H1 (cell line): ENCODE results near the gene CCDC117. TPM values are rescaled to one million over a fixed set of nuclear protein-coding genes. Genes with fewer than 3 reads are reported as not detected.

ENCODE experiments used
- CTCF ChIA-PET: fragments of 300-600 bp; sonication (Branson Sonifier 250); formaldehyde crosslinking; loops from one replicate; lab custom pipeline; 2021; ENCODE audit not compliant: partially characterized antibody; lab: Charles Lee
- POLR2A ChIA-PET: fragments of 300-600 bp; sonication (Branson Sonifier 250); formaldehyde crosslinking; loops from one replicate; lab custom pipeline; 2021; ENCODE audit warnings: inconsistent platforms; ENCODE audit not compliant: partially characterized antibody; lab: Charles Lee
- DNase-seq, 2 experiments: peaks; one replicate each; pipeline versions ENCODE4 v3.0.0 to v3.0.0-alpha.2; 2010 to 2022; ENCODE audit warnings: low spot score in 2 of 2, low read depth in 1 of 2, mixed read lengths in 1 of 2
- FAIRE-seq: peaks from 2 replicates; lab custom pipeline; 2011; peaks lifted over from hg19 to GRCh38; lab: Jason Lieb, UNC
- H2AFZ ChIP-seq: 2 replicates; pipeline ENCODE4 v1.8.1; 2012; ENCODE audit warnings: low read length, inconsistent platforms
- H2AK5ac ChIP-seq: 2 replicates; pipeline ENCODE4 v1.6.1; 2013; ENCODE audit warnings: low read depth, low read length
- H2BK120ac ChIP-seq: replicated peaks from 2 replicates; pipeline ENCODE3; 2013; ENCODE audit warnings: low read depth, low read length, inconsistent platforms
- H2BK12ac ChIP-seq: 2 replicates; pipeline ENCODE4 v1.6.1; 2013; ENCODE audit warnings: low read depth, low read length
- H2BK15ac ChIP-seq: 2 replicates; pipeline ENCODE4 v1.6.1; 2013; ENCODE audit warnings: low read length
- H2BK20ac ChIP-seq: 2 replicates; pipeline ENCODE4 v1.6.1; 2013; ENCODE audit warnings: low read length
- H2BK5ac ChIP-seq: 2 replicates; pipeline ENCODE4 v1.6.1; 2013; ENCODE audit warnings: low read depth, low read length
- H3K14ac ChIP-seq: 2 replicates; pipeline ENCODE4 v1.6.1; 2013; ENCODE audit warnings: inconsistent platforms; ENCODE audit not compliant: insufficient read length
- H3K18ac ChIP-seq: 2 replicates; pipeline ENCODE4 v1.6.1; 2013; ENCODE audit warnings: low read length; ENCODE audit errors: extremely low read depth
- H3K23ac ChIP-seq: 2 replicates; pipeline ENCODE4 v1.6.1; 2013; ENCODE audit warnings: inconsistent platforms; ENCODE audit not compliant: insufficient read length
- H3K23me2 ChIP-seq: 2 replicates; pipeline ENCODE4 v1.6.1; 2013; ENCODE audit warnings: low read depth, low read length
- H3K27ac ChIP-seq: 2 replicates; pipeline ENCODE4 v1.6.1; 2011; ENCODE audit warnings: low read depth, low read length, inconsistent platforms
- H3K27me3 ChIP-seq, 4 experiments: replicated peaks in 1 of 4; 1 replicate in 1 of 4; 2 replicates in 3 of 4; pipeline versions ENCODE4 v1.6.1 to v1.8.1; 2011 to 2013; ENCODE audit warnings: low read length in 3 of 4, mild to moderate bottlenecking in 3 of 4, inconsistent platforms in 2 of 4, mixed read lengths in 2 of 4, moderate library complexity in 1 of 4; ENCODE audit not compliant: control insufficient read depth in 3 of 4, insufficient read depth in 3 of 4; ENCODE audit errors: extremely low read depth in 1 of 4
- H3K36me3 ChIP-seq, 4 experiments: 2 replicates each; pipeline versions ENCODE4 v1.6.1 to v1.8.1; 2011 to 2013; ENCODE audit warnings: mild to moderate bottlenecking in 4 of 4, low read length in 3 of 4, moderate library complexity in 2 of 4, control low read depth in 1 of 4, inconsistent platforms in 1 of 4; ENCODE audit not compliant: insufficient read depth in 4 of 4, control insufficient read depth in 2 of 4
- H3K4ac ChIP-seq: replicated peaks from 2 replicates; pipeline ENCODE3; 2013; ENCODE audit warnings: low read length, low read depth, mixed read lengths, inconsistent platforms; ENCODE audit not compliant: insufficient read length
- H3K4me1 ChIP-seq, 4 experiments: replicated peaks in 1 of 4; 1 replicate in 1 of 4; 2 replicates in 3 of 4; pipeline versions ENCODE4 v1.6.1 to v1.8.1; 2011 to 2013; ENCODE audit warnings: low read length in 3 of 4, inconsistent platforms in 2 of 4, mixed read lengths in 1 of 4; ENCODE audit not compliant: insufficient read depth in 4 of 4, control insufficient read depth in 3 of 4
- H3K4me2 ChIP-seq, 2 experiments: 2 replicates each; pipeline versions ENCODE4 v1.6.1 to v1.8.1; 2011 to 2013; ENCODE audit warnings: low read depth in 2 of 2, low read length in 2 of 2, control low read depth in 1 of 2, inconsistent platforms in 1 of 2, mild to moderate bottlenecking in 1 of 2; ENCODE audit not compliant: insufficient read depth in 1 of 2
- H3K4me3 ChIP-seq, 4 experiments: fragments of 200-600, 300-600 bp in 1 of 4; sonication (generic), shearing (Covaris generic), sonication (Bioruptor Twin) in 1 of 4; 2 replicates each; pipeline versions ENCODE4 v1.5.1 to v1.8.1; 2011 to 2016; ENCODE audit warnings: low read length in 4 of 4, low read depth in 3 of 4, control low read depth in 2 of 4, inconsistent platforms in 2 of 4, mild to moderate bottlenecking in 2 of 4, mixed read lengths in 1 of 4, moderate library complexity in 1 of 4; ENCODE audit not compliant: insufficient read depth in 2 of 4; ENCODE audit errors: extremely low read depth in 1 of 4
- H3K56ac ChIP-seq: replicated peaks from 2 replicates; pipeline ENCODE3; 2013; ENCODE audit warnings: low read depth, mild to moderate bottlenecking, mixed read lengths, low read length, inconsistent platforms; ENCODE audit not compliant: insufficient read length
- H3K79me1 ChIP-seq: 2 replicates; pipeline ENCODE4 v1.6.1; 2013; ENCODE audit warnings: low read depth, low read length, control low read depth
- H3K79me2 ChIP-seq, 2 experiments: 2 replicates each; pipeline versions ENCODE4 v1.6.1 to v1.8.1; 2012 to 2013; ENCODE audit warnings: low read length in 2 of 2, mild to moderate bottlenecking in 2 of 2, inconsistent platforms in 1 of 2; ENCODE audit not compliant: insufficient read depth in 2 of 2, control insufficient read depth in 1 of 2
- H3K9ac ChIP-seq, 4 experiments: replicated peaks in 1 of 4; 1 replicate in 1 of 4; 2 replicates in 3 of 4; pipeline versions ENCODE4 v1.6.1 to v1.8.1; 2011 to 2013; ENCODE audit warnings: low read depth in 3 of 4, low read length in 3 of 4, control low read depth in 2 of 4, mild to moderate bottlenecking in 2 of 4, moderate library complexity in 2 of 4, inconsistent platforms in 1 of 4; ENCODE audit errors: extremely low read depth in 1 of 4
- H3K9me3 ChIP-seq, 2 experiments: 2 replicates each; pipeline versions ENCODE4 v1.6.1 to v1.8.1; 2012 to 2013; ENCODE audit warnings: mild to moderate bottlenecking in 2 of 2, moderate library complexity in 2 of 2, control low read depth in 1 of 2, inconsistent platforms in 1 of 2, low read depth in 1 of 2, low read length in 1 of 2, mixed read lengths in 1 of 2; ENCODE audit not compliant: insufficient read depth in 2 of 2
- H4K20me1 ChIP-seq, 2 experiments: replicated peaks in 1 of 2; 2 replicates each; pipeline versions ENCODE3 to v1.8.1; 2011 to 2013; ENCODE audit warnings: inconsistent platforms in 2 of 2, low read length in 2 of 2, mild to moderate bottlenecking in 1 of 2; ENCODE audit not compliant: insufficient read depth in 2 of 2, control insufficient read depth in 1 of 2
- H4K5ac ChIP-seq: 2 replicates; pipeline ENCODE4 v1.6.1; 2013; ENCODE audit warnings: low read length, low read depth, mixed read lengths, inconsistent platforms; ENCODE audit not compliant: insufficient read length
- H4K8ac ChIP-seq: 2 replicates; pipeline ENCODE4 v1.8.0; 2013; ENCODE audit warnings: mild to moderate bottlenecking, moderate library complexity, low read length, inconsistent platforms; ENCODE audit not compliant: insufficient read depth; ENCODE audit errors: extremely low read depth
- H4K91ac ChIP-seq: replicated peaks from 2 replicates; pipeline ENCODE3; 2013; ENCODE audit warnings: low read length, mixed read lengths, inconsistent platforms; ENCODE audit not compliant: insufficient read length
- BACH1 ChIP-seq: IDR thresholded peaks from 2 replicates; pipeline ENCODE4 v1.6.1; 2012; ENCODE audit warnings: low read length, improper control_type of control experiment
- CHD2 ChIP-seq: IDR thresholded peaks from 2 replicates; pipeline ENCODE4 v1.6.1; 2012; ENCODE audit warnings: low read length, improper control_type of control experiment
- E2F6 ChIP-seq: IDR thresholded peaks from 2 replicates; pipeline ENCODE4 v1.6.1; 2012; ENCODE audit warnings: inconsistent platforms
- EZH2 ChIP-seq: fragments of 200-600 bp; sonication (generic); IDR thresholded peaks from 2 replicates; pipeline ENCODE4 v1.7.1; 2012; ENCODE audit warnings: low read depth, mild to moderate bottlenecking, moderate library complexity, low read length, inconsistent platforms; ENCODE audit not compliant: severe bottlenecking
- RNF2 ChIP-seq: fragments of 200-900, 300-1000 bp; sonication (generic); IDR thresholded peaks from 2 replicates; pipeline ENCODE4 v1.7.1; 2016; ENCODE audit warnings: borderline replicate concordance, low read depth, mild to moderate bottlenecking, antibody characterized with exemption, low read length; ENCODE audit not compliant: poor library complexity, severe bottlenecking; ENCODE audit errors: missing control alignments
- RXRA ChIP-seq: IDR thresholded peaks from 2 replicates; pipeline ENCODE4 v1.6.1; 2011; ENCODE audit warnings: low read depth, mild to moderate bottlenecking, low read length, moderate library complexity; ENCODE audit not compliant: insufficient read depth
- SIN3A ChIP-seq, 2 experiments: IDR thresholded peaks in 1 of 2; conservative IDR thresholded peaks in 1 of 2; 2 replicates each; pipeline ENCODE4 v1.6.1; 2011 to 2012; ENCODE audit warnings: low read length in 2 of 2, improper control_type of control experiment in 1 of 2, low read depth in 1 of 2, mild to moderate bottlenecking in 1 of 2
- TEAD4 ChIP-seq: IDR thresholded peaks from 2 replicates; pipeline ENCODE4 v1.6.1; 2012; ENCODE audit warnings: low read depth, low read length, inconsistent platforms, mixed read lengths
- ZNF274 ChIP-seq: IDR thresholded peaks from 2 replicates; pipeline ENCODE4 v1.7.0; 2012; ENCODE audit warnings: low read length, borderline replicate concordance; ENCODE audit errors: extremely low read depth
- WGBS, 2 experiments: shearing (Covaris generic) in 1 of 2; methylation state at CpG; one replicate each; pipeline versions ENCODE4 v1.1.6 to v1.1.7; 2013 to 2015; ENCODE audit warnings: low lambda C conversion rate in 2 of 2, mixed read lengths in 2 of 2, inconsistent platforms in 1 of 2, low coverage in 1 of 2, missing lambda C conversion rate in 1 of 2; ENCODE audit not compliant: insufficient replicate concordance in 2 of 2, insufficient coverage in 1 of 2, insufficient read length in 1 of 2; ENCODE audit errors: extremely low coverage in 1 of 2, missing lambda C conversion rate in 1 of 2; 5-methylcytosine and 5-hydroxymethylcytosine counted together
- polyA plus RNA-seq, 7 experiments: library from polyadenylated mRNA; depleted of rRNA in 3 of 7; stranded (reverse) in 5 of 7; unstranded in 2 of 7; fragments of >200 nt in 5 of 7; fragments of 200-250 nt in 2 of 7; gene quantifications; 1 replicate in 5 of 7; 2 replicates in 1 of 7; 4 replicates in 1 of 7; pipeline versions ENCODE4 v1.2.1 to v1.2.3, GENCODE V29; 2011 to 2013; ENCODE audit warnings: missing spikeins in 2 of 7, mixed read lengths in 2 of 7
- total RNA-seq: library from RNA; stranded (reverse); fragmentation: NEBNext Ultra II Directional; extraction: Animal tissue kit (Norgen Biotek cat#: 25700); gene quantifications from 2 replicates; pipeline ENCODE4 v1.2.1, GENCODE V29; 2021

CCDC117 gene
- total and polyA plus RNA-seq, 2 of the 8 experiments (the other 6 are each of a cell fraction or from before 2014, with no cell fraction given): 9.1 to 43.1 TPM

- Histone ChIP-seq H3K9me3 (no peaks in the 10 kb centered on the region), H2BK15ac (no peak within 1 kb of the TSS), H3K4me3 (peak within 1 kb of the TSS; percentile 91 to 98 (median 92)), H3K4me1 (peaks cover 0 to 7% (median 3%) of the 10 kb centered on the region in 4 experiments; a peak in 3 of 7 replicates), H4K91ac (peak within 1 kb of the TSS; percentile 99), H4K20me1 (peaks cover 0 to 9% of the 10 kb centered on the region in 2 experiments), H2BK5ac (peak within 1 kb of the TSS; percentile 87), H2BK12ac (0 out of 2 replicates have a peak within 1 kb of the TSS, but pooled peaks have one; percentile 50), H2BK20ac (no peak within 1 kb of the TSS), H3K27ac (peak within 1 kb of the TSS; percentile 61), H3K27me3 (no peaks in the 10 kb centered on the region), H3K18ac (peak within 1 kb of the TSS; percentile 71; the same call in 1 of the 2 replicates), H3K56ac (peak within 1 kb of the TSS; percentile 96), H3K23ac (no peak within 1 kb of the TSS), H2BK120ac (peak within 1 kb of the TSS; percentile 63), H4K8ac (peak within 1 kb of the TSS; percentile 97), H3K23me2 (peaks cover 4% of the 10 kb centered on the region; the same call in 1 of the 2 replicates), H3K79me1 (peaks cover 2% of the 10 kb centered on the region), H3K14ac (no peak within 1 kb of the TSS), H2AFZ (peak within 1 kb of the TSS; percentile 47), H3K79me2 (peaks cover 0 to 56% of the 10 kb centered on the region in 2 experiments; a peak in 3 of 4 replicates), H3K36me3 (peaks cover 11 to 33% (median 16%) of the 10 kb centered on the region in 4 experiments), H3K4me2 (peak within 1 kb of the TSS; percentile 74 to 83), H3K4ac (peak within 1 kb of the TSS; percentile 63), H4K5ac (peak within 1 kb of the TSS; percentile 81), H2AK5ac (no peak within 1 kb of the TSS; the same call in 1 of the 2 replicates), H3K9ac (peak within 1 kb of the TSS in 3 of 4 experiments; percentile 68 to 83 (median 72); a peak in 6 of 7 replicates)
- ChIA-PET POLR2A (interaction anchor here (0.6 to 3.7 kb wide), 12 partner anchors 8 to 330 kb away, joined by 3 to 15 read pairs (median 3); no protein-coding TSS in a partner anchor), CTCF (interaction anchor here (0.6 to 1.5 kb wide), 3 partner anchors 34 to 443 kb away, joined by 3 to 5 read pairs (median 3); no protein-coding TSS in a partner anchor)
- FAIRE-seq: peak; percentile 85
- DNase-seq: peak; percentile 92 to 98
- 1% methylated on average over 39 of the region's 54 CpGs; no CpG with 5 or more reads in 1 of the 2 experiments for WGBS, 2 experiments
- TF ChIP-seq TEAD4 (no peak), RNF2 (no peak), E2F6 (peak; percentile 78), ZNF274 (no peak), SIN3A (conservative IDR thresholded peaks at IDR 0.05 in 1 of 2, IDR thresholded peaks at IDR 0.05 in 1 of 2; ENCODE audit: low read depth in 1 of 2, low read length in 2 of 2) (peak; percentile 2 to 51; a peak in 1 of 4 replicates), EZH2 (no peak), RXRA (no peak), BACH1 (no peak), CHD2 (peak; percentile 85)
These were observed 30.5 kb upstream of the CCDC117 start, which contains the start of the genes CHEK2 and HSCB for GRCh38 chr22:28741785-28742561. Gene CHEK2, minus strand, starts transcription at chr22:28741820. Its CDS starts 7,099 bp downstream, at chr22:28734721. Gene HSCB, plus strand, starts transcription at chr22:28742039. Its CDS starts 57 bp downstream, at chr22:28742096.
